ENCODE results near the gene INAFM2.

The INAFM2 gene

GRCh38 chr15:40365016-40365415 is 41.5 kb downstream of the INAFM2 start:
- DNase-seq (ENCODE audit: low read depth) = no peak

- no peak for DNase-seq (ENCODE audit: low read depth)
These were observed 42.3 kb downstream of the INAFM2 start for GRCh38 chr15:40365624-40366456.

- no peak for DNase-seq (ENCODE audit: low read depth)
These were observed 43.2 kb downstream of the INAFM2 start for GRCh38 chr15:40366457-40367370.

DNA sequence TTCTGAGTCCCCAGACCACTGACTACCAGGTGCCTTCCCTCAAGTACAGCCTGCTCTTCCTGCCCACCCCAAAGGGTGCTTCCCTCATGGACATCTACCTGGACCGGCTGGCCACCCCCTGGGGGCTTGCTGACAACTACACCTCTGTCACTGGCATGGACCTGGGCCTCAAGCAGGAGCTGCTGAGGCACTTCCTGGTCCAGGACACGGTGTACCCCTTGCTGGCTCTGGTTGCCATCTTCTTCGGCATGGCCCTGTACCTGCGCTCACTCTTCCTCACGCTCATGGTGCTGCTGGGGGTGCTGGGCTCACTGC is 43.8 kb downstream of the INAFM2 start:
- no peak for DNase-seq (ENCODE audit: low read depth)

GRCh38 chr15:40367686-40368611 is 44.5 kb downstream of the INAFM2 start:
- DNase-seq (ENCODE audit: low read depth) = peak; percentile 76

DNA sequence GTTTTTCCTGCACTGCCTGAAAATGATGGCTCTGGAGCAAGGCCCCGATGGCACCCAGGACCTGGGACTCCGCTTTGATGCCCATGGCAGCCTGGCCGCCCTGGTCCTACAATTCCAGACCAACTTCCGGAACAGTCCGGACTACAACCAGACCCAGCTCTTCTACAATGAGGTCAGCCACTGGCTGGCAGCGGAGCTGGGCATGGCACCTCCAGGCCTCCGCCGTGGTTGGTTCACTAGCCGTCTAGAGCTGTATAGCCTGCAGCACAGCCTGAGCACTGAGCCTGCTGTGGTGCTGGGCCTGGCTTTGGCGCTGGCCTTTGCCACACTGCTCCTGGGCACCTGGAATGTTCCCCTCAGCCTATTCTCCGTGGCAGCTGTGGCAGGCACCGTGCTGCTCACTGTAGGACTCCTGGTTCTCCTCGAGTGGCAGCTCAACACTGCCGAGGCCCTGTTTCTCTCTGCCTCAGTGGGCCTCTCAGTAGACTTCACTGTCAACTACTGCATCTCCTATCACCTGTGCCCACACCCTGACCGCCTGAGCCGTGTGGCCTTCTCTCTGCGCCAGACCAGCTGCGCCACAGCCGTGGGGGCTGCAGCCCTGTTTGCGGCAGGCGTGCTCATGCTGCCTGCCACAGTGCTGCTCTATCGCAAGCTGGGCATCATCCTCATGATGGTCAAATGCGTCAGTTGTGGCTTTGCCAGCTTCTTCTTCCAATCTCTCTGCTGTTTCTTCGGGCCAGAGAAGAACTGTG is 45.4 kb downstream of the INAFM2 start:
- no peak for DNase-seq (ENCODE audit: low read depth)

DNA sequence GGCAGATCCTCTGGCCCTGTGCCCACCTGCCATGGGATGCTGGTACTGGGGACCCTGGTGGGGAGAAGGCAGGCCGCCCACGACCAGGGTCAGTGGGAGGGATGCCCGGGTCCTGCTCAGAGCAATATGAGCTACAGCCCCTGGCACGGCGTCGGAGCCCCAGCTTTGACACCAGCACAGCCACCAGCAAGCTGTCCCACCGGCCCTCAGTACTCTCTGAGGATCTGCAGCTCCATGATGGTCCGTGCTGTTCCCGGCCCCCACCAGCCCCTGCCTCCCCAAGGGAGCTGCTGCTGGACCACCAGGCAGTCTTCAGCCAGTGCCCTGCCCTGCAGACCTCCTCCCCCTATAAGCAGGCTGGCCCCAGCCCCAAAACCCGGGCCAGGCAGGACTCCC is 46.0 kb downstream of the INAFM2 start:
- no peak for DNase-seq (ENCODE audit: low read depth)

- DNase-seq (ENCODE audit: low read depth) = no peak
These were observed 46.5 kb downstream of the INAFM2 start for GRCh38 chr15:40369971-40370370.

- no peak for DNase-seq (ENCODE audit: low read depth)
These were observed 49.5 kb downstream of the INAFM2 start for GRCh38 chr15:40372981-40373380.
